PC-9 (cell line): ENCODE results near the gene EXOG. TPM values are rescaled to one million over a fixed set of nuclear protein-coding genes. Genes with fewer than 3 reads are reported as not detected.

Experiments
- BruUV-seq: library from RNA; stranded (reverse); fragments of 400-500 nt; replicated peaks from 2 replicates; lab custom pipeline; 2021; lab: Mats Ljungman, UMichigan
- CTCF ChIA-PET: fragments of 300-600 bp; sonication (Branson Sonifier 250); formaldehyde crosslinking; loops from one replicate; lab custom pipeline; 2022; ENCODE audit warnings: antibody characterized with exemption; lab: Charles Lee
- POLR2A ChIA-PET: fragments of 300-600 bp; sonication (Branson Sonifier 250); formaldehyde crosslinking; loops from one replicate; lab custom pipeline; 2022; ENCODE audit warnings: antibody characterized with exemption; ENCODE audit not compliant: unreplicated experiment; lab: Charles Lee
- DNase-seq, 2 experiments: peaks; one replicate each; pipeline versions ENCODE4 v3.0.0 to v3.0.0-alpha.2; 2015 to 2022; ENCODE audit warnings: mixed read lengths in 1 of 2
- H2AFZ ChIP-seq: fragments of 200-600 bp; sonication (generic); 2 replicates; pipeline ENCODE4 v1.8.1; 2017; ENCODE audit warnings: antibody characterized with exemption
- H3F3A ChIP-seq: fragments of 200-600 bp; sonication (generic); 2 replicates; pipeline ENCODE4 v1.8.1; 2017; ENCODE audit warnings: antibody characterized with exemption, mild to moderate bottlenecking, low read depth; ENCODE audit not compliant: insufficient read depth
- H3K27ac ChIP-seq: fragments of 200-600 bp; sonication (generic); 2 replicates; pipeline ENCODE4 v1.6.1; 2016; ENCODE audit warnings: mixed run types
- H3K27me3 ChIP-seq: fragments of 200-600 bp; sonication (generic); 2 replicates; pipeline ENCODE4 v1.6.1; 2016; ENCODE audit warnings: low read depth, mixed run types; ENCODE audit not compliant: insufficient read depth
- H3K36me3 ChIP-seq: fragments of 200-600 bp; sonication (generic); 2 replicates; pipeline ENCODE4 v1.6.1; 2016; ENCODE audit warnings: low read depth, mixed run types
- H3K4me1 ChIP-seq: fragments of 200-600 bp; sonication (generic); replicated peaks from 2 replicates; pipeline ENCODE4 v1.6.1; 2016; ENCODE audit warnings: mixed run types; ENCODE audit not compliant: insufficient read depth
- H3K4me2 ChIP-seq: fragments of 200-600 bp; sonication (generic); 2 replicates; pipeline ENCODE4 v1.6.1; 2017; ENCODE audit warnings: mixed run types
- H3K4me3 ChIP-seq: fragments of 200-600 bp; sonication (generic); 2 replicates; pipeline ENCODE4 v1.6.1; 2016; ENCODE audit warnings: mixed run types
- H3K79me2 ChIP-seq: fragments of 200-600 bp; sonication (generic); 2 replicates; pipeline ENCODE4 v1.6.1; 2017; ENCODE audit warnings: low read depth, mixed run types
- H3K9me2 ChIP-seq: fragments of 200-600 bp; sonication (generic); 2 replicates; pipeline ENCODE4 v1.8.1; 2017; ENCODE audit warnings: mild to moderate bottlenecking; ENCODE audit not compliant: insufficient read depth
- H3K9me3 ChIP-seq: fragments of 200-600 bp; sonication (generic); 2 replicates; pipeline ENCODE4 v1.8.1; 2016; ENCODE audit warnings: low read depth; ENCODE audit not compliant: insufficient read depth
- H4K20me1 ChIP-seq: fragments of 200-600 bp; sonication (generic); 2 replicates; pipeline ENCODE4 v1.8.1; 2017; ENCODE audit not compliant: insufficient read depth
- CTCF ChIP-seq: fragments of 200-600 bp; sonication (generic); conservative IDR thresholded peaks from 2 replicates; pipeline ENCODE4 v1.6.1; 2017; ENCODE audit warnings: mixed run types, antibody characterized with exemption, mild to moderate bottlenecking, moderate library complexity
- EZH2 ChIP-seq: fragments of 200-600 bp; sonication (generic); IDR thresholded peaks from 2 replicates; pipeline ENCODE4 v1.8.0; 2017; ENCODE audit warnings: antibody characterized with exemption, low read depth
- intact Hi-C: fragments of 100-400 bp; cut with micrococcal nuclease; formaldehyde crosslinking; loops from one replicate; pipeline ENCODE4 v1.10.0; 2022; ENCODE audit not compliant: unreplicated experiment
- total RNA-seq: library from RNA; stranded (reverse); gene quantifications from 2 replicates; pipeline ENCODE4 v1.2.3, GENCODE V29; 2021

The EXOG gene
- total RNA-seq, 1 experiment from 2014 or later = 7.5 TPM

GRCh38 chr3:38473229-38473628 lies 22.9 kb upstream of the EXOG start:
- H2AFZ ChIP-seq = no peak overlapping the region
- H4K20me1 ChIP-seq = no peaks in the 10 kb centered on the region; the same call in none of the 2 replicates
- no TSS peak for BruUV-seq
- H3K36me3 ChIP-seq = no peaks in the 10 kb centered on the region
- ChIA-PET POLR2A (no interaction called here), CTCF (no interaction called here)
- no peaks in the 10 kb centered on the region for H3K9me2 ChIP-seq
- H3K79me2 ChIP-seq = 0 out of 2 replicates have a peak, but pooled peaks cover 2% of the 10 kb centered on the region
- no peak for DNase-seq
- no peaks in the 10 kb centered on the region for H3K27me3 ChIP-seq
- no peaks in the 10 kb centered on the region for H3K9me3 ChIP-seq
- TF ChIP-seq CTCF = no peak
- TF ChIP-seq EZH2 = no peak
- H3K4me3 ChIP-seq = no peak overlapping the region
- H3K4me1 ChIP-seq = no peaks in the 10 kb centered on the region
- no peaks in the 10 kb centered on the region for H3F3A ChIP-seq
- intact Hi-C loops = no loop called here
- H3K4me2 ChIP-seq = no peak overlapping the region
- H3K27ac ChIP-seq = no peak overlapping the region

GRCh38 chr3:38474928-38475605 lies 21.1 kb upstream of the EXOG start:
- POLR2A ChIA-PET = no interaction called here
- DNase-seq = no peak
- no peaks in the 10 kb centered on the region for H3K9me3 ChIP-seq
- H3K4me3 ChIP-seq = no peak overlapping the region
- no peak overlapping the region for H2AFZ ChIP-seq
- H3K4me1 ChIP-seq = no peaks in the 10 kb centered on the region
- H3K36me3 ChIP-seq = no peaks in the 10 kb centered on the region
- H3K27ac ChIP-seq = no peak overlapping the region
- H3K79me2 ChIP-seq = 0 out of 2 replicates have a peak, but pooled peaks cover 2% of the 10 kb centered on the region
- BruUV-seq = no TSS peak
- H4K20me1 ChIP-seq = no peaks in the 10 kb centered on the region; the same call in none of the 2 replicates
- H3F3A ChIP-seq = no peaks in the 10 kb centered on the region
- H3K27me3 ChIP-seq = no peaks in the 10 kb centered on the region
- intact Hi-C loops = no loop called here
- no peak for TF ChIP-seq EZH2
- CTCF ChIA-PET = no interaction called here
- no peak overlapping the region for H3K4me2 ChIP-seq
- no peaks in the 10 kb centered on the region for H3K9me2 ChIP-seq

- ChIA-PET POLR2A (no interaction called here), CTCF (no interaction called here)
- no peaks in the 10 kb centered on the region for H3K27me3 ChIP-seq
These were observed 20.4 kb upstream of the EXOG start for GRCh38 chr3:38475716-38476115.

More at GRCh38 chr3:38475716-38476115, 20.4 kb upstream of the EXOG start:
- TF ChIP-seq EZH2 (no peak), CTCF (no peak)
- 0 out of 2 replicates have a peak, but pooled peaks cover 2% of the 10 kb centered on the region for H3K79me2 ChIP-seq
- no peaks in the 10 kb centered on the region for H3K36me3 ChIP-seq
- no peaks in the 10 kb centered on the region for H3K4me1 ChIP-seq
- H3K4me2 ChIP-seq = no peak overlapping the region
- H2AFZ ChIP-seq = no peak overlapping the region
- H4K20me1 ChIP-seq = no peaks in the 10 kb centered on the region; the same call in none of the 2 replicates
- intact Hi-C loops = no loop called here
- no peaks in the 10 kb centered on the region for H3F3A ChIP-seq
- no TSS peak for BruUV-seq
- no peaks in the 10 kb centered on the region for H3K9me2 ChIP-seq
- no peaks in the 10 kb centered on the region for H3K9me3 ChIP-seq
- H3K27ac ChIP-seq = no peak overlapping the region
- DNase-seq = no peak
- no peak overlapping the region for H3K4me3 ChIP-seq
